Uterus (tissue), 4 donors: Measurements from ENCODE around the gene FN3K. TPM values are rescaled to one million over a fixed set of nuclear protein-coding genes. Genes with fewer than 3 reads are reported as not detected.

Experiments
- DNase-seq, 2 donors: peaks; one replicate each; pipeline ENCODE4 v3.0.0-alpha.2; 2019 to 2020
- H3K27ac ChIP-seq, 2 donors: fragments of 200-600 bp; sonication (generic); 1 replicate in 1 of 2; 2 replicates in 1 of 2; pipeline ENCODE4 v1.5.1; 2016 to 2018
- H3K27me3 ChIP-seq, 2 donors: fragments of 200-600 bp; sonication (generic); one replicate each; pipeline ENCODE4 v1.5.1; 2018 to 2019; ENCODE audit warnings: control low read depth in 1 of 2
- H3K36me3 ChIP-seq, 2 donors: fragments of 200-600 bp; sonication (generic); one replicate each; pipeline ENCODE4 v1.5.1; 2019; ENCODE audit warnings: control low read depth in 1 of 2
- H3K4me1 ChIP-seq, 2 donors: fragments of 200-600 bp; sonication (generic); one replicate each; pipeline ENCODE4 v1.5.1; 2018 to 2019; ENCODE audit warnings: control low read depth in 1 of 2
- H3K4me3 ChIP-seq, 2 donors: fragments of 200-600 bp; sonication (generic); 1 replicate in 1 of 2; 2 replicates in 1 of 2; pipeline ENCODE4 v1.5.1; 2018 to 2019; ENCODE audit warnings: mild to moderate bottlenecking in 1 of 2
- H3K9me3 ChIP-seq, 2 donors: fragments of 200-600 bp; sonication (generic); one replicate each; pipeline ENCODE4 v1.5.1; 2019; ENCODE audit warnings: control low read depth in 1 of 2
- CTCF ChIP-seq, 4 experiments: fragments of 200-600 bp in 2 of 4; fragments of 450-650 bp in 2 of 4; sonication (generic) in 2 of 4; IDR thresholded peaks; one replicate each; pipeline ENCODE4 v1.5.1; 2016 to 2019; ENCODE audit warnings: antibody characterized with exemption in 4 of 4, mild to moderate bottlenecking in 2 of 4, moderate library complexity in 1 of 4
- POLR2A ChIP-seq, 2 donors: fragments of 450-650 bp; IDR thresholded peaks; one replicate each; pipeline ENCODE4 v1.6.1; 2016; ENCODE audit warnings: antibody characterized with exemption in 2 of 2, mild to moderate bottlenecking in 1 of 2, moderate library complexity in 1 of 2
- intact Hi-C: fragments of 100-400 bp; cut with DNase I; formaldehyde crosslinking; loops from one replicate; pipeline ENCODE4 v1.15.1; 2023; ENCODE audit warnings: low total_unique reads
- total RNA-seq, 4 donors: library from RNA; depleted of rRNA in 3 of 4; stranded (reverse); fragments of >200 nt in 3 of 4; gene quantifications; one replicate each; pipeline versions ENCODE4 v1.1.0 to v1.2.4, GENCODE V29; 2014 to 2023
- donor health status: DM: yes; HTN: yes; CAD: no.

The FN3K gene
- total RNA-seq, 4 donors from 2014 or later = 1.8 to 26.3 (median 7.1) TPM

- Histone ChIP-seq H3K4me3 (no peak overlapping the region), H3K27me3 (no peaks in the 10 kb centered on the region), H3K36me3 (no peaks in the 10 kb centered on the region), H3K9me3 (no peaks in the 10 kb centered on the region), H3K27ac (no peak overlapping the region), H3K4me1 (peaks cover 0 to 6% of the 10 kb centered on the region in 2 donors)
- intact Hi-C loops = no loop called here
- no peak for TF ChIP-seq POLR2A (IDR thresholded peaks at IDR 0.05)
- TF ChIP-seq CTCF (IDR thresholded peaks at IDR 0.05) = no peak
- DNase-seq = no peak
Measured at GRCh38 chr17:82718986-82719685, 16.3 kb upstream of the FN3K start.

- TF ChIP-seq POLR2A (IDR thresholded peaks at IDR 0.05) = no peak
- TF ChIP-seq CTCF (IDR thresholded peaks at IDR 0.05) = no peak
- peaks cover 0 to 6% of the 10 kb centered on the region in 2 donors for H3K4me1 ChIP-seq
- H3K36me3 ChIP-seq = no peaks in the 10 kb centered on the region
- intact Hi-C loops = no loop called here
- DNase-seq = no peak
- H3K4me3 ChIP-seq = no peak overlapping the region
- no peaks in the 10 kb centered on the region for H3K9me3 ChIP-seq
- no peaks in the 10 kb centered on the region for H3K27me3 ChIP-seq
- no peak overlapping the region for H3K27ac ChIP-seq
Measured at GRCh38 chr17:82720204-82720603, 15.2 kb upstream of the FN3K start.

- H3K4me1 ChIP-seq = peaks cover 0 to 4% of the 10 kb centered on the region in 2 donors
- intact Hi-C loops = no loop called here
- H3K36me3 ChIP-seq = no peaks in the 10 kb centered on the region
- H3K9me3 ChIP-seq = no peaks in the 10 kb centered on the region
- no peak for DNase-seq
- no peaks in the 10 kb centered on the region for H3K27me3 ChIP-seq
- H3K27ac ChIP-seq = no peak overlapping the region
- no peak overlapping the region for H3K4me3 ChIP-seq
- TF ChIP-seq CTCF (IDR thresholded peaks at IDR 0.05) = no peak
- no peak for TF ChIP-seq POLR2A (IDR thresholded peaks at IDR 0.05)
Measured at GRCh38 chr17:82722341-82723013, 12.9 kb upstream of the FN3K start.

GRCh38 chr17:82723169-82723807 is 12.1 kb upstream of the FN3K start:
- TF ChIP-seq CTCF (IDR thresholded peaks at IDR 0.05) (no peak), POLR2A (IDR thresholded peaks at IDR 0.05) (no peak)
- H3K27me3 ChIP-seq = no peaks in the 10 kb centered on the region
- intact Hi-C loops = no loop called here
- DNase-seq = no peak
- no peaks in the 10 kb centered on the region for H3K36me3 ChIP-seq
- H3K27ac ChIP-seq = no peak overlapping the region
- H3K9me3 ChIP-seq = no peaks in the 10 kb centered on the region
- no peak overlapping the region for H3K4me3 ChIP-seq
- H3K4me1 ChIP-seq = no peaks in the 10 kb centered on the region

- Histone ChIP-seq H3K4me1 (no peaks in the 10 kb centered on the region), H3K27ac (no peak overlapping the region), H3K9me3 (no peaks in the 10 kb centered on the region), H3K4me3 (no peak overlapping the region), H3K27me3 (no peaks in the 10 kb centered on the region), H3K36me3 (no peaks in the 10 kb centered on the region)
- intact Hi-C loops = no loop called here
- DNase-seq = no peak
- TF ChIP-seq CTCF (IDR thresholded peaks at IDR 0.05) = no peak
- no peak for TF ChIP-seq POLR2A (IDR thresholded peaks at IDR 0.05)
Measured at GRCh38 chr17:82726427-82726826, 9.0 kb upstream of the FN3K start.
